Neural progenitor cell (in vitro differentiated cells): ENCODE results near the gene CFAP92. TPM values are rescaled to one million over a fixed set of nuclear protein-coding genes. Genes with fewer than 3 reads are reported as not detected.
A peak's percentile ranks its signal among the peaks of the same experiment; 100 is the strongest.
"Not testable (repeated sequence)": the region's sequence is repeated elsewhere in the genome, so short reads cannot be mapped to it uniquely, and the experiment has no call there.

ENCODE experiments used
- DNase-seq: peaks from one replicate; pipeline ENCODE4 v3.0.0-alpha.2; 2016; ENCODE audit warnings: low spot score
- H2AFZ ChIP-seq: fragments of 200-600 bp; sonication (generic); replicated peaks from 2 replicates; pipeline ENCODE4 v1.6.1; 2016; ENCODE audit warnings: antibody characterized with exemption
- H3F3A ChIP-seq: fragments of 200-600 bp; sonication (generic); 2 replicates; pipeline ENCODE4 v1.6.1; 2016; ENCODE audit warnings: antibody characterized with exemption, low read depth
- H3K27ac ChIP-seq: fragments of 200-600 bp; sonication (generic); 2 replicates; pipeline ENCODE4 v1.5.1; 2016; ENCODE audit warnings: mild to moderate bottlenecking
- H3K27me3 ChIP-seq: fragments of 200-600 bp; sonication (generic); 2 replicates; pipeline ENCODE4 v1.6.1; 2016; ENCODE audit warnings: mild to moderate bottlenecking, moderate library complexity
- H3K36me3 ChIP-seq: fragments of 200-600 bp; sonication (generic); 2 replicates; pipeline ENCODE4 v1.5.1; 2016
- H3K4me1 ChIP-seq: fragments of 200-600 bp; sonication (generic); 2 replicates; pipeline ENCODE4 v1.6.1; 2016; ENCODE audit warnings: mixed run types
- H3K4me2 ChIP-seq: fragments of 200-600 bp; sonication (generic); 2 replicates; pipeline ENCODE4 v1.6.1; 2016
- H3K4me3 ChIP-seq: fragments of 200-600 bp; sonication (generic); 2 replicates; pipeline ENCODE4 v1.5.1; 2016
- H3K79me2 ChIP-seq: fragments of 200-600 bp; sonication (generic); 2 replicates; pipeline ENCODE4 v1.6.1; 2016; ENCODE audit warnings: low read depth
- H3K9ac ChIP-seq: fragments of 200-600 bp; sonication (generic); 2 replicates; pipeline ENCODE4 v1.6.1; 2016
- H3K9me3 ChIP-seq: fragments of 200-600 bp; sonication (generic); 2 replicates; pipeline ENCODE4 v1.5.1; 2016; ENCODE audit warnings: low read depth
- H4K20me1 ChIP-seq: fragments of 200-600 bp; sonication (generic); 2 replicates; pipeline ENCODE4 v1.6.1; 2016; ENCODE audit warnings: low read depth
- H3K27ac Mint-ChIP-seq: 3 replicates; pipeline ENCODE4 v1.8.0; 2021; ENCODE audit warnings: mixed read lengths
- H3K27me3 Mint-ChIP-seq: 2 replicates; pipeline ENCODE4 v1.8.0; 2022; ENCODE audit warnings: low read depth, mild to moderate bottlenecking, inconsistent platforms, moderate library complexity, mixed read lengths; ENCODE audit not compliant: insufficient read depth
- H3K36me3 Mint-ChIP-seq: 3 replicates; pipeline ENCODE4 v1.8.0; 2021; ENCODE audit warnings: mixed read lengths
- H3K4me1 Mint-ChIP-seq: 3 replicates; pipeline ENCODE4 v1.8.0; 2021; ENCODE audit warnings: mixed read lengths
- H3K4me3 Mint-ChIP-seq: 3 replicates; pipeline ENCODE4 v1.8.0; 2021; ENCODE audit warnings: mild to moderate bottlenecking, moderate library complexity, mixed read lengths
- H3K9me3 Mint-ChIP-seq: 3 replicates; pipeline ENCODE4 v1.8.0; 2020; ENCODE audit warnings: mixed read lengths
- CTCF ChIP-seq: fragments of 200-600 bp; sonication (generic); IDR thresholded peaks from 2 replicates; pipeline ENCODE4 v1.5.1; 2017; ENCODE audit warnings: antibody characterized with exemption, mild to moderate bottlenecking
- EZH2 ChIP-seq: fragments of 200-600 bp; sonication (generic); IDR thresholded peaks from 2 replicates; pipeline ENCODE4 v1.6.1; 2017; ENCODE audit warnings: antibody characterized with exemption, mild to moderate bottlenecking, moderate library complexity
- EZH2phosphoT487 ChIP-seq: fragments of 200-600 bp; sonication (generic); IDR thresholded peaks from 2 replicates; pipeline ENCODE4 v1.6.1; 2017; ENCODE audit warnings: antibody characterized with exemption
- total RNA-seq: library from RNA; depleted of rRNA; stranded (reverse); fragments of >200 nt; gene quantifications from 2 replicates; pipeline ENCODE4 v1.2.3, GENCODE V29; 2015; ENCODE audit warnings: low replicate concordance

Gene CFAP92
- total RNA-seq, 1 donor from 2014 or later: 5.5 TPM

GRCh38 chr3:128884992-128885391 is 108.9 kb downstream of the CFAP92 start:
- Mint-ChIP-seq H3K4me1 (peaks cover 18% of the 10 kb centered on the region), H3K36me3 (peaks cover 8% of the 10 kb centered on the region), H3K27ac (no peak overlapping the region), H3K4me3 (no peak overlapping the region), H3K9me3 (no peaks in the 10 kb centered on the region), H3K27me3 (peaks cover 3% of the 10 kb centered on the region)
- no peak for TF ChIP-seq EZH2phosphoT487
- TF ChIP-seq CTCF: no peak
- TF ChIP-seq EZH2: no peak
- H4K20me1 ChIP-seq: no peaks in the 10 kb centered on the region
- H3K9me3 ChIP-seq: no peaks in the 10 kb centered on the region
- no peak overlapping the region for H2AFZ ChIP-seq
- no peaks in the 10 kb centered on the region for H3F3A ChIP-seq
- H3K9ac ChIP-seq: no peak overlapping the region
- no peak overlapping the region for H3K4me2 ChIP-seq
- H3K4me1 ChIP-seq: peaks cover 11% of the 10 kb centered on the region
- H3K79me2 ChIP-seq: peaks cover 42% of the 10 kb centered on the region
- no peak overlapping the region for H3K4me3 ChIP-seq
- no peaks in the 10 kb centered on the region for H3K27me3 ChIP-seq
- no peaks in the 10 kb centered on the region for H3K36me3 ChIP-seq
- no peak for DNase-seq
- no peak overlapping the region for H3K27ac ChIP-seq

GRCh38 chr3:128882719-128883118 is 111.2 kb downstream of the CFAP92 start:
- H3K4me3 ChIP-seq: no peak overlapping the region

GRCh38 chr3:128881576-128881975 is 112.3 kb downstream of the CFAP92 start:
- Histone ChIP-seq H2AFZ (no peak overlapping the region), H3F3A (peaks cover 4% of the 10 kb centered on the region), H3K4me1 (peaks cover 19% of the 10 kb centered on the region), H3K9ac (no peak overlapping the region), H3K4me3 (no peak overlapping the region), H3K36me3 (no peaks in the 10 kb centered on the region), H3K27me3 (no peaks in the 10 kb centered on the region), H3K9me3 (no peaks in the 10 kb centered on the region), H3K79me2 (peaks cover 61% of the 10 kb centered on the region), H3K4me2 (no peak overlapping the region), H3K27ac (no peak overlapping the region), H4K20me1 (no peaks in the 10 kb centered on the region)
- Mint-ChIP-seq H3K27me3 (peaks cover 4% of the 10 kb centered on the region), H3K9me3 (no peaks in the 10 kb centered on the region), H3K4me1 (peaks cover 36% of the 10 kb centered on the region), H3K4me3 (peak overlapping the region; percentile 57), H3K27ac (no peak overlapping the region), H3K36me3 (peaks cover 8% of the 10 kb centered on the region)
- no peak for DNase-seq
- TF ChIP-seq CTCF (no peak), EZH2phosphoT487 (no peak), EZH2 (no peak)

More at GRCh38 chr3:128882719-128883118, 111.2 kb downstream of the CFAP92 start:
- H3K4me1 ChIP-seq: peaks cover 18% of the 10 kb centered on the region
- no peak overlapping the region for H3K27ac ChIP-seq
- H3K27me3 ChIP-seq: no peaks in the 10 kb centered on the region
- TF ChIP-seq CTCF (no peak), EZH2 (no peak), EZH2phosphoT487 (no peak)
- Mint-ChIP-seq H3K27me3 (peaks cover 4% of the 10 kb centered on the region), H3K36me3 (peaks cover 8% of the 10 kb centered on the region), H3K27ac (no peak overlapping the region), H3K9me3 (no peaks in the 10 kb centered on the region), H3K4me3 (no peak overlapping the region), H3K4me1 (peaks cover 34% of the 10 kb centered on the region)
- H3F3A ChIP-seq: peaks cover 4% of the 10 kb centered on the region
- no peaks in the 10 kb centered on the region for H3K36me3 ChIP-seq
- DNase-seq: no peak
- no peaks in the 10 kb centered on the region for H4K20me1 ChIP-seq
- peaks cover 61% of the 10 kb centered on the region for H3K79me2 ChIP-seq
- H3K9me3 ChIP-seq: no peaks in the 10 kb centered on the region
- H3K9ac ChIP-seq: no peak overlapping the region
- no peak overlapping the region for H2AFZ ChIP-seq
- H3K4me2 ChIP-seq: no peak overlapping the region

GRCh38 chr3:128880455-128880854 is 113.4 kb downstream of the CFAP92 start:
- H3K9me3 ChIP-seq, H3K36me3 Mint-ChIP-seq, H2AFZ ChIP-seq, H3K27ac ChIP-seq, H4K20me1 ChIP-seq, H3K9me3 Mint-ChIP-seq, H3K27me3 Mint-ChIP-seq, DNase-seq, H3K27me3 ChIP-seq, H3K36me3 ChIP-seq: not testable (repeated sequence)
- Histone ChIP-seq H3F3A (peaks cover 13% of the 10 kb centered on the region), H3K4me2 (peak overlapping the region; percentile 83), H3K79me2 (peaks cover 61% of the 10 kb centered on the region), H3K4me1 (peaks cover 22% of the 10 kb centered on the region), H3K9ac (peak overlapping the region; percentile 83), H3K4me3 (peak overlapping the region; percentile 65)
- peaks cover 41% of the 10 kb centered on the region for H3K4me1 Mint-ChIP-seq
- peak overlapping the region; percentile 92 for H3K4me3 Mint-ChIP-seq
- peak overlapping the region; percentile 89 for H3K27ac Mint-ChIP-seq
